22Rv1 (cell line): Measurements from ENCODE around the gene PLB1.

Experiments
- ZFX ChIP-seq: fragments of 450-650 bp; IDR thresholded peaks from 2 replicates; pipeline ENCODE4 v1.6.1; 2017; ENCODE audit warnings: antibody characterized with exemption, borderline replicate concordance
- TF ChIP-seq, protein P1 (sequence below): fragments of 450-650 bp; IDR thresholded peaks from 2 replicates; pipeline ENCODE4 v1.5.1; 2017; ENCODE audit warnings: mild to moderate bottlenecking

DNA sequence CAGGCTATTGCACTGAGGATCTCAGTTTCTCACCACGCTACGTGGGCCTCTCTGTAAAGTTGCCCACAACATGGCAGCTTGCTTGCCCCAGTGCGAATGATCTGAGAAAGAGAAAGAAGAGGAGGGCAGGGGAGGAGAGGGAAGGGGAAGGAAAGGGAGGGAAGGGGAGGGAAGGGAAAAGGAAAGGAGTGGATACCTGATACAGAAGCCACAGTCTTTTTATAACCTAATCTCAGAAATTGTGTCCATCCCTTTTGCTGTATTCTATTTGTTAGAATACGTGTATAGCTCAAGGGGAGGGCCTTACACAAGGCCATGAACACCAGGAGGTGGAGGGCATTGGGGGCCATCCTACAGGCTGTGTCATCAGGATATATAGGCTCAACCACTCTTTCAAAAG is 177.5 kb downstream of the PLB1 start:
- TF ChIP-seq, protein P1, sequence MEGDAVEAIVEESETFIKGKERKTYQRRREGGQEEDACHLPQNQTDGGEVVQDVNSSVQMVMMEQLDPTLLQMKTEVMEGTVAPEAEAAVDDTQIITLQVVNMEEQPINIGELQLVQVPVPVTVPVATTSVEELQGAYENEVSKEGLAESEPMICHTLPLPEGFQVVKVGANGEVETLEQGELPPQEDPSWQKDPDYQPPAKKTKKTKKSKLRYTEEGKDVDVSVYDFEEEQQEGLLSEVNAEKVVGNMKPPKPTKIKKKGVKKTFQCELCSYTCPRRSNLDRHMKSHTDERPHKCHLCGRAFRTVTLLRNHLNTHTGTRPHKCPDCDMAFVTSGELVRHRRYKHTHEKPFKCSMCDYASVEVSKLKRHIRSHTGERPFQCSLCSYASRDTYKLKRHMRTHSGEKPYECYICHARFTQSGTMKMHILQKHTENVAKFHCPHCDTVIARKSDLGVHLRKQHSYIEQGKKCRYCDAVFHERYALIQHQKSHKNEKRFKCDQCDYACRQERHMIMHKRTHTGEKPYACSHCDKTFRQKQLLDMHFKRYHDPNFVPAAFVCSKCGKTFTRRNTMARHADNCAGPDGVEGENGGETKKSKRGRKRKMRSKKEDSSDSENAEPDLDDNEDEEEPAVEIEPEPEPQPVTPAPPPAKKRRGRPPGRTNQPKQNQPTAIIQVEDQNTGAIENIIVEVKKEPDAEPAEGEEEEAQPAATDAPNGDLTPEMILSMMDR = no peak
- no peak for TF ChIP-seq ZFX
